NCI-H524 treated with DMSO at 0.1 percent for 48 hours (cell line): ENCODE results near the gene TMEM255B.
"Not testable (repeated sequence)": the region's sequence is repeated elsewhere in the genome, so short reads cannot be mapped to it uniquely, and the experiment has no call there.

Source experiments
- DNase-seq: peaks from one replicate; lab custom pipeline; 2025; lab: John Stamatoyannopoulos, UW

TMEM255B gene

DNA sequence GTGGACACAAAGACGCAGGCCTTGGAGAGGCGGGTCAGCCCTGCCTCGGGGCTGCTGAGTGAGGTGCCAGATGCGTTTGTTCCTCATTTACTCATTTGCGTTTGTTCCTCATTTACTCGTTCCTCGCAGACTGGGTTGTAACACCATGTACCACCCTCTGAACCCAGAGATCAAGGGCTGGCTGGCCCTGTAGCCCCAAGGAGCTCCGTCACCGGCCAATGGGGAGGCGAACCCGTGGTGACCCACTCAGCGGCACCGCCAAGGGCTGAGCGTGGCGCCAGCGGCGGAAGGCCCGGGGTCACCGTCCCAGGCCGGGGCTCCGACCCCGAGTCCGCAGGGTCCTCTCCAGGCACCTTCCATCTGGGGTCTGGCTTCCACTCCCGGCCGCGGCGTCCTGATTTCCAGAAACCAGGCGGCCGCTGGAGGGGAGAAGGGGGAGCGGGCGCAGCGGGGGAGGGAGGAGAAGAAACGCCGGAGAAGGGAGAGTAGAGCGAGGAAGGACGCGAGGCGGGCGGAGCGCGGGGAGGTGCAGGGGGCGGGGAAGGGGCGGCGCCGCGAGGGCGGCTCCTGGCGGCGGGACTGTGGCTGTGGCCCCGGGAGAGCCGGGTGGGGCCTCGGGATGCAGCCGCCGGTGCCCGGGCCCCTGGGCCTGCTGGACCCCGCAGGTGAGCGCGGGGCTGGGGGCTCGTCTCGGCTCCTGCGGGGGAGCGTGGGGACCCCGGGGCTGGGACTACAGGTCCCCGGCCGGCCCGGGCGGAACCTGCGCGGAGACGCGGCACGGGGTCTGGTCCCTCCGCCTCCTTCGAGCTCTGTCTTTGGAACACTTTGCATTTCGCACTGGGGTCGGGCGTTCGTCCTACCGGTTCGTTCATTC is at the start of gene TMEM255B:
TMEM255B (plus strand) TSS at position 576 of the 874 bp plus-strand sequence; CDS start at position 620, 44 bp downstream.
- DNase-seq: no peak

DNA sequence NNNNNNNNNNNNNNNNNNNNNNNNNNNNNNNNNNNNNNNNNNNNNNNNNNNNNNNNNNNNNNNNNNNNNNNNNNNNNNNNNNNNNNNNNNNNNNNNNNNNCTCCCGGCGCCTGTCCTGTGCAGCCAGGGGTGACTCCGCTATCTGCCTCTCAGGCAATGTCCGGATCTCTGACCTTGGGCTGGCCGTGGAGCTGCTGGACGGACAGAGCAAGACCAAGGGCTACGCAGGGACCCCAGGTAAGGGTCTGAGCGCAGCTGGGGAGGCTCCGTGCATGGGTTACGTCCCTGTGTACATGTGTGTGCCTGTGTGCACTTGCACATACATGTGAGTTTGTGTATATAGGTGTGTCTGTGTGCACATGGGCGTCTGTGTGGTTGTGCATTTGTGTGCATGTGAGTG is 36.1 kb upstream of the TMEM255B start:
- DNase-seq: no peak

DNA sequence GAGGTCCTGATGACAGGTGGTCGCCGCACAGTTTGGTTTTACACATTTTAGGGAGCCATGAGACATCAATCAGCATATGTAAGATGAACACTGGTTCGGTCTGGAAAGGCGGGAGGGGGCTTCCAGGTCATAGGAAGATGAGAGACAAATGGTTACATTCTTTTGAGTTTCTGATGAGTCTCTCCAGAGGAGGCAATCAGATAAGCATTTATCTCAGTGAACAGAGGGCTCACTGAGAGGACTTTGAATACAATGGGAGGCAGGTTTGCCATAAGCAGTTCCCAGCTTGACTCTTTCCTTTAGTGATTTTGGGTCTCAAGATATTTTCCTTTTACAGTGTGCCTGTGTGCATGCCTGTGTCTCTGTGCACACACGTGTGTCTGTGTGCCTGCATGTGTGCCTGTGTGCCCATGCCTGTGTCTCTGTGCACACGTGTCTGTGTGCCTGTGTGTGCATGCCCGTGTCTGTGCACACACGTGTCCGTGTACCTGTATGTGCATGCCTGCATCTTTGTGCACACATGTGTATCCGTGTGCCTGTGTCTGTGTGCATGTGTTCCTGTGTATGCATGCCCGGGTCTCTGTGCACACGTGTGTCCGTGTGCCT is 35.5 kb upstream of the TMEM255B start:
- DNase-seq: no peak

DNA sequence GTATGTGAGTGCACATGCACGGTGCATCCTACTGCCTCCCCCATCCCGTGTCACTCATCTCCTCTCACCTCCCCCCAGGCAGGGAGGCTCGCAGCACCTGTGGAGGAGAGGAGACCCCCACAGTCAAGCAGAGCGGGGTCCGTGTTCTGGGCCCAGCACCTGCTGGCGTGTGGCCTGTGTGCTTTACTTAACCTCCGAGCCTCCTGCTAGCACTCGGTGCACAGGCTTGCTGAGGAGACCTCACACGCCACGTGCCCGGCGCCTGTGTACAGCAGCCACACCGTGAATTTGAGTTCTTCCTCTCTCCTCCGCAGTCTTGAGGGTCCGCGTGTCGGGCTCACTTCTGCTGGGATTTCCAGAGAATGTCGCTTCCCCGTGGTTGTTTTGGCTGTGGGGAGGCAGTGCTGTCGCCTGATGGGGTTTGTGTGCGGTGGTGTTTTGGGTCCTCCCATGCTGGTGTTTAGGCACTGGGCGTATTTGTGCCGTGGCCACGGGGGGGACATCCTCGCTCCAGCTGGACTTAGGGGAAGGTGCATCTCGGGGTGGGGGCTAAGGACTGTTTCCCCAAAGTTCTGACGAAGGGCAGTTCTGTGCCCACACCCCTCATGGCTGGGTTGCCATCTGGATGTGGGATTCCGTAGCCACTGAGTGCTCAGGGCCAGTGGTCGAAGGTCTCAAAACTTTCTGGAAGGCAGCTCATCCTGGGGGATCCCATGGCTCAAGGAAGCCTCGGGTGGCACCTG is 34.8 kb upstream of the TMEM255B start:
- no peak for DNase-seq

DNA sequence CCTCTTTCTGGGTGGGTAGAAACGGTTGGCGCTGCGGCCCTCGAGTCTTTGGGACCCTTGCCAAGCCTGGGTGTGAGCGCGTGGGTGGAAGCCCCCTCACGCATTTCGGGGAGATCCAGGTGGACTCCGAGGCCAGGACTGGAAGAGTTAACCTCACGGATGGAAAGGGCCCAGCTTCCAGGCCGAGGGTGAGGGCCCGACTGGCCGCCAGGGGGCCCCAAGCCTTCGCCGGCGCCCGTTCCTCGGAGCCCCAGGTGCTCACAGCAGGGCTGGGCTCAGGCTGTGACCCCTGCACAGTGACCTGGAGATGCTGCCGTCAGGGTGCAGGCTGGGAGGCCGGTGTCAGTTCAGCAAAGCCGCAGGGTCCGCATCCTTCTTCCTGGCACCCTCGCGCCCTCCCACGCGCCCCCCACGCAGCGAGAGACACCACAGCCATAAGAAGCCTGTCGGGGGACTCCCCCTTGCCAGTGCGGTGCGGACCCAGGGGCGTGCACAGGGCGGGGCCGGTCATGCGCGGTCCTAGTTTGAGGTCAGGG is 34.2 kb upstream of the TMEM255B start:
- DNase-seq: no peak

DNA sequence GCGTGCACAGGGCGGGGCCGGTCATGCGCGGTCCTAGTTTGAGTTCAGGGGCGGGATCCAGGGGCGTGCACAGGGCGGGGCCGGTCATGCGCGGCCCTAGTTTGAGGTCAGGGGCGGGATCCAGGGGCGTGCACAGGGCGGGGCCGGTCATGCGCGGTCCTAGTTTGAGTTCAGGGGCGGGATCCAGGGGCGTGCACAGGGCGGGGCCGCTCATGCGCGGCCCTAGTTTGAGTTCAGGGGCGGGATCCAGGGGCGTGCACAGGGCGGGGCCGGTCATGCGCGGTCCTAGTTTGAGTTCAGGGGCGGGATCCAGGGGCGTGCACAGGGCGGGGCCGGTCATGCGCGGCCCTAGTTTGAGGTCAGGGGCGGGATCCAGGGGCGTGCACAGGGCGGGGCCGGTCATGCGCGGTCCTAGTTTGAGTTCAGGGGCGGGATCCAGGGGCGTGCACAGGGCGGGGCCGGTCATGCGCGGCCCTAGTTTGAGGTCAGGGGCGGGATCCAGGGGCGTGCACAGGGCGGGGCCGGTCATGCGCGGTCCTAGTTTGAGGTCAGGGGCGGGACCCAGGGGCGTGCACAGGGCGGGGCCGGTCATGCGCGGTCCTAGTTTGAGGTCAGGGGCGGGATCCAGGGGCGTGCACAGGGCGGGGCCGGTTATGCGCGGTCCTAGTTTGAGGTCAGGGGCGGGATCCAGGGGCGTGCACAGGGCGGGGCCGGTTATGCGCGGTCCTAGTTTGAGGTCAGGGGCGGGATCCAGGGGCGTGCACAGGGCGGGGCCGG is 33.5 kb upstream of the TMEM255B start:
- not testable (repeated sequence) for DNase-seq

DNA sequence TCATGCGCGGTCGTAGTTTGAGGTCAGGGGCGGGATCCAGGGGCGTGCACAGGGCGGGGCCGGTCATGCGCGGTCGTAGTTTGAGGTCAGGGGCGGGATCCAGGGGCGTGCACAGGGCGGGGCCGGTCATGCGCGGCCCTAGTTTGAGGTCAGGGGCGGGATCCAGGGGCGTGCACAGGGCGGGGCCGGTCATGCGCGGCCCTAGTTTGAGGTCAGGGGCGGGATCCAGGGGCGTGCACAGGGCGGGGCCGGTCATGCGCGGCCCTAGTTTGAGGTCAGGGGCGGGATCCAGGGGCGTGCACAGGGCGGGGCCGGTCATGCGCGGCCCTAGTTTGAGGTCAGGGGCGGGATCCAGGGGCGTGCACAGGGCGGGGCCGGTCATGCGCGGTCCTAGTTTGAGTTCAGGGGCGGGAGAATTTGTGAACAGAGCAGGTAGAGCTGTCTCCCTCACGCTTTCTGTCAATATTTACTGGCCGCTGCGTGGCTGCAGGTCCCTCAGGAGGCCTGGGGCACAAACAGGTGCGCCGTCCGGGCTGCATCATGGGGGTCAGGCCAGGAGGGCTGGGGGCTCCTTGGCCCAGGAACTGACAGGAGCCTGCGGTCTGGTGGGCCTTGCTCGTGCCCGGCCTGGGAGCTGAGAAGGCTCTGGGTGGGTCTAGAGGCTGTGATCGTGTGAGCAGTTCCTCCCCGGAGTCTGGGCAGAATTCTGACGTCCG is 32.8 kb upstream of the TMEM255B start:
- DNase-seq: not testable (repeated sequence)

DNA sequence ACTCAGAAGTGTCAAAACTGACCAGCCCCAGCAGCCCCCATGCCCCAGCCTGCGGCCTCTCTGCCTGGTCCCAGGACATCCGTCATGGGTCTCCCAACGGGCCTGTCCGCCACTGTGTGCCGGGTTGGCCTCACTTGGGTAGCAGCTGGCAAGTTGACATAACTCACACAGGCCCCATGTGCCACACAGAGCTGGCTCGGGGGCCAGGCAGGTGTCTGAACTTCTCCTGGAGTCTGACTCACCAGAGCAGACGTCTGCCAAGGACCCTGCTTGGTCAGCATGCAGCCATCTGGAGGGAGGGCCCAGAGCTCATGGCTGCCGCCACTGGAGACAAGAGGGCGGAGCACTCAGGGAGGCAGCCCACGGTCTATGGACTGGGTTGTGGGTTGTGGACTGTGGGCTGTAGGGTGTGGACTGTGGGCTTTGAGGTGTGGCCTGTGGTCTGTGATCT is 32.0 kb upstream of the TMEM255B start:
- no peak for DNase-seq

DNA sequence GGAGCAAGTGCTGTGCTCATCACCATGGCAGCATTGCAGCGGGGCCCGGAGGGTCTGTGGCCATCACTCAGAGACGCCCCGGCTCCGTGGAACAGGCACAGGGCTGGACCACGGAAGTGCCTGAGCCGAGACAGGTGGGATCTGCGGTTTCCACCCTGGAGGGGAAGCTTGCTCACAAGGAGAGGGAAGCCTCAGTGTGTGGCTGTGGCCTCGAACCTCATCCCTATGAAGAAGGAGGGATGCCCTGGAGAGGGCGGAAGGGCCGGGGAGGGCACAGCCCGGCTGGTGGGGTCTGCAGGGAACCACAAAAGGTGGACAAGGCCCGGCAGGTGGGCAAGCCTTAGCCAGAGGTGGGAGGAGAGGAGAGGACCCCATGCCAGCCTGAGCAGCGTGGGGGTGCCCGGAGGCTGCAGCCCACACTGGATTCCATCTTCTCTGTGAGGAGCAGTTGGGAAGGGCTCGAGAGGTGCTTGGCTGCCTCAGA is 30.4 kb upstream of the TMEM255B start:
- no peak for DNase-seq

DNA sequence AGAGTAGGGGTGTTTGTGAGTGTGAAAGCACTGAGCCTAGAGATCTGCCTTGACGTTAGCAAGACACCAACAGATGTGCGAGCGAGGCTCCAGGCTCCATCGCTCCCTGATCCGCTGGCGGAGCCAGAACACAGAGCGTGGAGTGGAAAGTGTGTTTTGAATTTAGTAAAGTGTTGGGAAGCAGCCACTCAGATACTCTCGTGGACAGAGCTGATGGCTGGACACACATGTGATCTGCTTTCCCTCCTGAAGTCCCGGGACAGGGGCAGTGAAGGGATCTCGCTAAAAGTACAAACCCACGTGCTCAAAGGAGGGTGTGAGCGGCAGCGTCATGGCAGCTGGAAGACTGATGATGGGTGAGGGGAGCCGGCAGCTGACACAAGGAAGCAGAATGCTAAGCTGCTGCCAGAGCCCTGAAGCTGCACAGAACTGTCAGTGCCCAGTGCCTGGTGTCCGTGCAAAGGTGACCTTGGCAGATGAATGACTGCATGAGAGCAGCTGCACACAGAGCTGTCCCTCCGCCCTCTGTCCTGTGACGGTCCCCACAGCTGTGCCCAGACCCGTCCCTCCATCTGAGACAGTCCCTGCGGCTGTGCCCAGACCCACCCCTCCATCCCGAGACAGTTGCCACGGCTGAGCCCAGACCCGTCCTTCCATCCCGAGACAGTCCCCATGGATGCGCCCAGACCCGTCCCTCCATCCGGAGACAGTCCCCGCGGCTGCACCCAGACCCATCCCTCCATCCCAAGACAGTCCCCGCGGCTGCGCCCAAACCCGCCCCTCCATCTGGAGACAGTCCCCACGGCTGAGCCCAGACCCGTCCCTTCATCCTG is 29.6 kb upstream of the TMEM255B start:
- DNase-seq: no peak

DNA sequence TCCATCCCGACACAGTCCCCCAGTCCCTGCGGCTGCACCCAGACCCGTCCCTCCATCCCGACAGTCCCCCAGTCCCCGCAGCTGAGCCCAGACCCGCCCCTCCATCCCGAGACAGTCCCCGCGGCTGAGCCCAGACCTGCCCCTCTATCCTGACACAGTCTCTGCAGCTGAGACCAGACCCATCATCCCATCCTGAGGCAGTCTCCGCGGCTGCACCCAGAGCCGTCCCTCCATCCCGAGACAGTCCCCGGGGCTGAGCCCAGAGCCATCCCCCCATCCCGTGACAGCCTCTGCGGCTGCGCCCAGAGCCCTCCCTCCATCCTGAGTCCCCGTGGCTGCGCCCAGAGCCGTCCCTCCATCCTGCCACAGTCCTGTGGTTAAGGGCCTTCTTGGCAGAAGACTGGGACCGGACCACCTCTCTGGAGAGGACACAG is 28.8 kb upstream of the TMEM255B start:
- DNase-seq: no peak

DNA sequence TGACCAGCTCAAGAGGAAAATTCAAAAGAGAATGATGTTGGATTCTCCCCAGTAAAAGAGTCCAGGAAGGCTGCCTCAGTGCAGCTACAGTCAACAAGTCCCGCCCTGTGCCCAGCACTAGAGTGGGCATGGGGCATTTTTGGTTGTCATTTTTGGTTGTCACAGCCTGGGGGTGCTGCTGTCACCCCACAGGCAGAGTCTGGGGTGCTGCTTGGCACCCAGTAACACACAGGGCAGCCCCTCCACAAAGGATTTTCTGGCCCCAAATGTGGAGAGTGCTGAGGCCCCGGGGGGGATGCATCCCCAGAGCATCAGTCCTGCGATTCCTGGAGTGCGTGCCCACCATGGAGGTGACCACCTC is 28.2 kb upstream of the TMEM255B start:
- DNase-seq: no peak

DNA sequence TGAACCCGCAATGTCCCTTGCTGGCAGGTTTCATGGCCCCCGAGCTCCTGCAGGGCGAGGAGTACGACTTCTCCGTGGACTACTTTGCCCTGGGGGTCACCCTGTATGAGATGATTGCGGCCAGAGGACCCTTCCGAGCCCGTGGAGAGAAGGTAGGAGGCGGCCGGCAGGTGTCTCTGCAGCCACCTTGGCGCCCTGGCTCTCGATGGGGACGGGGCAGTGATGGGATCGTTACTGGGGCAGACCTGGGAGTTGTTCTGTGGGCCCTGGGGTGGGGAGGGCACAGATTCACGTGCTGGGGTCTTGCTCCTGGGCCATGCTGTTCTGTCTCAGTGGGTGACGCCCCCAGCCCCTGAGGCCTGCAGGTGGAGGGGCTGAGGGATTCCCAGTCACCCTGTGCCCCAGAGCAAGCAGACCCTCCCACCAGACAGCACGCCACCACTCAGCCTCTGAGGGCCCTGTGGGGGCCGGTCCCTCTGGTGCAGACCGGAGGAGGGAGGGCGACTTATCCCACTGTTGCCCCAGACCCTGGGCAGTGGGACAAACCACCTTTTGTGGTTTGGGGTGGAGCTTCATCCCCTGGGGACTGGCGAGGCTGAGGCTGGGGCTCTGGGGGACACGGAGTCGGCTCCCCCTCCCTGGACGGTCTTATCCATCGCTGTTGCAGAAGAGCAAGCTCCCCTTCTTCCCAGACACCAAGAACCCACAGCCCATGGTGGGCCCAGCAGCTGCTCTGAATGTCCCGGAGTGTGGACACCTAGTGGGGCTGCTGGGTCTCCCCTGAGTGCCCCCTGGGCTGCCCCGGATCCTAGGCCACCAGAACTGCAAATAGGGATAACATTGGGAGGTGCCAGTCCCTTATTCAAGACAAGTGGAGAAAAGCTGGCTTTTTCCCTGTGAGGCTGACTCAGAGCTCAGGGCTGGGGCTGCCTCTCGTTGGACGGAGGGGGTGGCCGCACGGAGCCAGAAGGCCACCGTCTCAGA is 27.5 kb upstream of the TMEM255B start:
- DNase-seq: no peak

DNA sequence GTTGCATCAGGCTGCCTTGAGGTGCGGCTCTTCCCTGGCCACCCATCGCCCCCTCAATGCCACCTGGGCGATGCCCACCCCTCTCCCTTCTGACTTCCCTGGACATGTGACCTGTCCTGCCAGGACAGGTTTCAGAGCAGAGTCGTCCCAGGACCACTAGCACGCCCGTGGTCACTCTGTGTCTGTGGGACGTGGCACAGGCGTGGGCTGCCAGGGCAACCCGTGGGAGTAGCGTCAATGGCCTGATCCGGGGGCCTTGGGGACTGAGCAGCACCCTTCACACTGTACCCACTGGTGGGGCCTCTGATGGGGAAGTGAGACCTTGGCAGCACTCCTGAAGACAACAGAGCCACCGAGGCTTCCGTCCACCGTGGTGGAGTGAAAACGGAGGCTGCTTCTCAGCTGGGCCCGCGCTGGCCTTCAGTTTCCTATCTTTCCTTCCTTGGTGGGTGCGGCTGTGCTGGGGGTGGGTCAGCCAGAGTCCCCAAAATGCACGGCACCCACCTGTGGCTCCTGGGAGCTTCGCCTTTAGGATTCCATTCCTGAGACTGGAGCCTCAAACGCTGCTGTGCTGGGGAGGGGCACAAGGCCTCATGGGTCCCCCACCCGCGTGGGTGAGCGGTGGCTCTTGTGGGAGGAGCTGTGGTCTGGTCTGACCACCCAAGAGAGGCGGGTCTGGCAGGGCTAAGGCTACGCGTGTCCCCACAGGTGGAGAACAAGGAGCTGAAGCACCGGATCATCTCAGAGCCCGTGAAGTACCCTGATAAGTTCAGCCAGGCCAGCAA is 26.7 kb upstream of the TMEM255B start:
- no peak for DNase-seq

DNA sequence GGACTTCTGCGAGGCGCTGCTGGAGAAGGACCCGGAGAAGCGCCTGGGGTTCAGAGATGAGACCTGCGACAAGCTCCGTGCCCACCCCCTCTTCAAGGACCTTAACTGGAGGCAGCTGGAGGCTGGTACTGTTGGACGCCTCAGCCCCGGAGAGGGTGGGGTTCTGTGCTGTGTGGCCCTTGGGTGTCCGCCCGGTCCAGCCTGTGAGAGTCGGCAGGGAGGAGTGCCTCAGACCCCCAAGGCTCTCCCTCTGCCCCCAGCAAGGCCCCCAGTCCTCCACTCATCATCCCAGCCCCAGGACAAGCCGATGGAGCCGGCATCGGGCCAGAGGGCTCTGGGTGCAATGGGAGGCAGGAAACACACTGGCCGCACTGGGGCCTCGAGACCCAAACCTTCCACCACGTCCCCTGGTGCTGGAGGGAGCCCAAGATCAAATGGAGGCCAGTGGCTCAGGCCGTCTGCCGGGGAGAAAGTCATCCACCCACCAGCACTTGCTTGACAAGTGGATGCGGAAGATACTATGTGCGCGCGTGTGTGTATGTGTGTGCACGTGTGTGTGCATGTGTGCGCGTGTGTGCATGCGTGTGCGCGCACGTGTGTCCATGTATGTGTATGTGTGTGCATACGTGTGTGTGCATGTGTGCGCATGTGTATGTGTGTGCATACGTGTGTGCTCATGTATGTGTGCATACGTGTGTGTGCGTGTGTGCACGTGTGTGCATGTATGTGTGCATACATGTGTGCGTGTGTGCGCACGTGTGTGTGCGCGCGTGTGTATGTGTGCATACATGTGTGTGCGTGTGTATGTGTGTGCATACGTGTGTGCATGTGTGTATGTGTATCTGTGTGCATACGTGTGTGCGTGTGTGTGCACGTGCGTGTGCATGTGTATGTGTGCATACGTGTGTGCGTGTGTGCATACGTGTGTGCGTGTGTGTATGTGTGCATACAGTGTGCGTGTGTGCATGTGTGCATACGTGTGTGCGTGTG is 25.8 kb upstream of the TMEM255B start:
- DNase-seq: no peak

DNA sequence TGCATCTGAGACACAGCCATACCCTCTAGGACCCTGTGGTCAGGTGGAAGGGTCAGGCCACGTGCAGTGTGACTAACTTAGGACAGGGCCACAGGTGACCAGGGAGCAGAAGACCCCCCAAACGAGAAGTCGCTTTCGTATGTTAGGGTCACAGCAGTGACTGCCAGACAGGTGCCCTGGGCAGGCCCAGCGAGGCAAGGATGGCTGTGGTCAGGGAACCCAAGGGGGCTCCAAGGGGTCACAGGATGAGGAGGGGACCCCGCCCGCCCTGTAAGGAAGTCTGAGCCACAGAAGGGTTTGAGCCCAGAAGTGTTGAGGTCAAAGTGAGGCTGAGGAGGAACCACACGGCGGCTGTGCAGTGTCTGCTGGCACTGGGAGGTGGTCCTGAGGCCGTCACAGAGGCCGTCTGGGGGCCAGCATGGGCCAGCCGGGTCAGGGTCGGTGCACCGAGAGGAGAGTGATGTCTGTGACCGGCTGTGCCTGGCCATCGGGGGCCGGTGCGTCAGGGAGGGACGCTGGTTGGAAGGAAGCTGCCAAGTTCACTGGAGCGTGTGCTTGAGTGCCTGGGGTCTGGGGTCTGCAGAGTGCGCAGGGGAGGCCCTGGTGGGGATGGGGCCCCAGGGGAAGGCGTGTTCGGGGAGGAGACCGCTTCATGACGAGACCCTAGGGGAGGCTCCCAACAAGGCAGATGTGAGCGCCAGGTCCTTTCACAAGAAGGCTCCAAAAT is 24.8 kb upstream of the TMEM255B start:
- no peak for DNase-seq
